Measurements from ENCODE around the gene SCO2. TPM values are rescaled to one million over a fixed set of nuclear protein-coding genes. Genes with fewer than 3 reads are reported as not detected.

The SCO2 gene
- total RNA-seq, 4 donors from 2014 or later = 5.1 to 14.9 (median 6.7) TPM

- Histone ChIP-seq H3K4me3 (no peak overlapping the region), H3K27me3 (no peaks in the 10 kb centered on the region), H3K4me1 (peaks cover 15 to 56% (median 35%) of the 10 kb centered on the region in 3 donors), H3K27ac (no peak overlapping the region), H3K9me3 (no peaks in the 10 kb centered on the region), H3K36me3 (peaks cover 7 to 42% (median 15%) of the 10 kb centered on the region in 3 donors)
- intact Hi-C loops (cut with DNase I) = no loop called here
- no peak for TF ChIP-seq POLR2A (IDR thresholded peaks at IDR 0.05)
- TF ChIP-seq CTCF (IDR thresholded peaks at IDR 0.05) = no peak
- WGBS, 2 donors = 80 to 96% methylated on average over 3 to 5 of the region's 6 CpGs
- no peak for DNase-seq
These were observed 23.3 kb downstream of the SCO2 start for GRCh38 chr22:50502096-50502495.

GRCh38 chr22:50500452-50500851 lies 24.9 kb downstream of the SCO2 start:
- TF ChIP-seq POLR2A (IDR thresholded peaks at IDR 0.05) (no peak), CTCF (IDR thresholded peaks at IDR 0.05) (no peak)
- Histone ChIP-seq H3K27ac (no peak overlapping the region), H3K9me3 (no peaks in the 10 kb centered on the region), H3K36me3 (peaks cover 3 to 33% (median 10%) of the 10 kb centered on the region in 3 donors), H3K4me3 (no peak overlapping the region), H3K4me1 (peaks cover 0 to 42% (median 19%) of the 10 kb centered on the region in 3 donors), H3K27me3 (no peaks in the 10 kb centered on the region)
- no peak for DNase-seq
- intact Hi-C loops (cut with DNase I) = no loop called here
- WGBS, 2 donors = 84 to 86% methylated on average over 12 of the region's 12 CpGs

- H3K27ac ChIP-seq = peak overlapping the region in 3 of 4 donors; percentile 32 to 41 (median 40)
- peaks cover 0 to 28% (median 9%) of the 10 kb centered on the region in 3 donors for H3K4me1 ChIP-seq
- no peaks in the 10 kb centered on the region for H3K27me3 ChIP-seq
- no peak overlapping the region for H3K4me3 ChIP-seq
- no peaks in the 10 kb centered on the region for H3K9me3 ChIP-seq
- 17 to 30% methylated on average over 10 to 12 of the region's 13 CpGs for WGBS, 2 donors
- peaks cover 0 to 15% (median 0%) of the 10 kb centered on the region in 3 donors for H3K36me3 ChIP-seq
- intact Hi-C loops (cut with DNase I) = no loop called here
- no peak for DNase-seq
- TF ChIP-seq POLR2A (IDR thresholded peaks at IDR 0.05) (no peak), CTCF (IDR thresholded peaks at IDR 0.05) (peak; percentile 47 to 75 (median 63))
These were observed 27.0 kb downstream of the SCO2 start for GRCh38 chr22:50498322-50498890.

GRCh38 chr22:50497093-50497492 lies 28.3 kb downstream of the SCO2 start:
- Histone ChIP-seq H3K27ac (no peak overlapping the region), H3K4me1 (peaks cover 0 to 28% (median 9%) of the 10 kb centered on the region in 3 donors), H3K27me3 (no peaks in the 10 kb centered on the region), H3K9me3 (no peaks in the 10 kb centered on the region), H3K4me3 (no peak overlapping the region), H3K36me3 (peaks cover 0 to 2% (median 0%) of the 10 kb centered on the region in 3 donors)
- intact Hi-C loops (cut with DNase I) = no loop called here
- WGBS, 2 donors = 66 to 72% methylated on average over 6 of the region's 6 CpGs
- no peak for TF ChIP-seq POLR2A (IDR thresholded peaks at IDR 0.05)
- no peak for TF ChIP-seq CTCF (IDR thresholded peaks at IDR 0.05)
- no peak for DNase-seq

- Histone ChIP-seq H3K27ac (no peak overlapping the region), H3K4me1 (peaks cover 0 to 8% (median 0%) of the 10 kb centered on the region in 3 donors), H3K9me3 (no peaks in the 10 kb centered on the region), H3K4me3 (no peak overlapping the region), H3K36me3 (no peaks in the 10 kb centered on the region), H3K27me3 (peaks cover 0 to 42% (median 0%) of the 10 kb centered on the region in 4 donors)
- no peak for DNase-seq
- WGBS, 2 donors = 51 to 65% methylated on average over 27 of the region's 27 CpGs
- TF ChIP-seq POLR2A (IDR thresholded peaks at IDR 0.05) (no peak), CTCF (IDR thresholded peaks at IDR 0.05) (no peak)
- intact Hi-C loops (cut with DNase I) = no loop called here
These were observed 34.7 kb downstream of the SCO2 start for GRCh38 chr22:50490531-50491308.
